Right lung (tissue), 5 donors: ENCODE results near the gene ATL3. TPM values are rescaled to one million over a fixed set of nuclear protein-coding genes. Genes with fewer than 3 reads are reported as not detected.
"Not testable (repeated sequence)": the region's sequence is repeated elsewhere in the genome, so short reads cannot be mapped to it uniquely, and the experiment has no call there.

Experiments used
- DNase-seq, 2 donors: peaks; one replicate each; pipeline ENCODE4 v3.0.0-alpha.2; 2013
- polyA plus RNA-seq, 5 donors: library from polyadenylated mRNA; unstranded; fragments of 120-200 nt; gene quantifications; one replicate each; pipeline versions ENCODE4 v1.2.1 to v1.2.3, GENCODE V29; 2013; ENCODE audit warnings: inconsistent platforms in 1 of 5, low replicate concordance in 1 of 5; ENCODE audit not compliant: insufficient read length in 5 of 5, insufficient read depth in 1 of 5

ATL3 gene
- polyA plus RNA-seq, 5 donors: 15.2 to 21.7 (median 19.0) TPM

- DNase-seq: no peak
Observed at GRCh38 chr11:63599211-63600122, 71.7 kb downstream of the ATL3 start.

GRCh38 chr11:63598556-63598955 is 72.6 kb downstream of the ATL3 start:
- DNase-seq: no peak

GRCh38 chr11:63595296-63595695 is 75.9 kb downstream of the ATL3 start:
- DNase-seq: no peak

- no peak for DNase-seq
Observed at GRCh38 chr11:63592975-63593395, 78.2 kb downstream of the ATL3 start.

GRCh38 chr11:63590024-63590788 is 81.0 kb downstream of the ATL3 start:
- DNase-seq: no peak

GRCh38 chr11:63589000-63589399 is 82.2 kb downstream of the ATL3 start:
- DNase-seq: no peak

GRCh38 chr11:63586451-63587166 is 84.6 kb downstream of the ATL3 start:
- no peak for DNase-seq

GRCh38 chr11:63583357-63583677 is 87.9 kb downstream of the ATL3 start:
- no peak for DNase-seq

GRCh38 chr11:63581224-63581623 is 90.0 kb downstream of the ATL3 start:
- DNase-seq: not testable (repeated sequence)

GRCh38 chr11:63578882-63579281 is 92.3 kb downstream of the ATL3 start:
- not testable (repeated sequence) for DNase-seq

- DNase-seq: no peak
Observed at GRCh38 chr11:63574856-63575602, 96.1 kb downstream of the ATL3 start.

Other genes with a start within 250 kb of the ATL3 start
- gene PLAAT5, start 180.2 kb downstream of the ATL3 start, polyA plus RNA-seq: 1 to 10 TPM in 4 of 5 donors, under 1 TPM in 1; 0.96 to 1.3 (median 1.1) TPM
- gene LGALS12, start 165.3 kb downstream of the ATL3 start, polyA plus RNA-seq: under 1 TPM; 0.14 to 0.32 (median 0.27) TPM
- 10 to 100 TPM in 1 of 5 donors, 1 to 10 TPM in 4; 6.2 to 10.9 (median 7.7) TPM for gene PLAAT4, start 134.6 kb downstream of the ATL3 start, polyA plus RNA-seq
- under 1 TPM in 1 of 5 donors, not detected in 4; 0.14 TPM for gene PLAAT2, start 108.0 kb downstream of the ATL3 start, polyA plus RNA-seq
- 10 to 100 TPM in 1 of 5 donors, 1 to 10 TPM in 4; 6.8 to 12.9 (median 8.9) TPM for gene PLAAT3, start 56.9 kb downstream of the ATL3 start, polyA plus RNA-seq
- gene RTN3, start 10.1 kb upstream of the ATL3 start, polyA plus RNA-seq: 100 to 1,000 TPM in 4 of 5 donors, 10 to 100 TPM in 1; 88.7 to 115 (median 112) TPM
- gene ZFTA, start 97.4 kb upstream of the ATL3 start, polyA plus RNA-seq: 10 to 100 TPM; 27.3 to 38.4 (median 34.5) TPM
- gene SPINDOC, start 142.1 kb upstream of the ATL3 start, polyA plus RNA-seq: 10 to 100 TPM; 28.3 to 48.4 (median 38.5) TPM
- gene MARK2, start 167.7 kb upstream of the ATL3 start, polyA plus RNA-seq: 10 to 100 TPM; 27.0 to 35.1 (median 30.1) TPM
- 10 to 100 TPM in 4 of 5 donors, 1 to 10 TPM in 1; 8.9 to 20.7 (median 12.6) TPM for gene RCOR2, start 245.8 kb upstream of the ATL3 start, polyA plus RNA-seq